HG03025 (cell line): ENCODE measurements around the gene COA3.
A peak's percentile ranks its signal among the peaks of the same experiment; 100 is the strongest.
"Not testable (repeated sequence)": the region's sequence is repeated elsewhere in the genome, so short reads cannot be mapped to it uniquely, and the experiment has no call there.

Experiments
- ATAC-seq: cut with Tn5 transposase; IDR thresholded peaks from one replicate; pipeline ENCODE4 v1.9.1; 2021; ENCODE audit warnings: mild to moderate bottlenecking, moderate library complexity; ENCODE audit not compliant: unreplicated experiment, low FRiP score

COA3 gene

DNA sequence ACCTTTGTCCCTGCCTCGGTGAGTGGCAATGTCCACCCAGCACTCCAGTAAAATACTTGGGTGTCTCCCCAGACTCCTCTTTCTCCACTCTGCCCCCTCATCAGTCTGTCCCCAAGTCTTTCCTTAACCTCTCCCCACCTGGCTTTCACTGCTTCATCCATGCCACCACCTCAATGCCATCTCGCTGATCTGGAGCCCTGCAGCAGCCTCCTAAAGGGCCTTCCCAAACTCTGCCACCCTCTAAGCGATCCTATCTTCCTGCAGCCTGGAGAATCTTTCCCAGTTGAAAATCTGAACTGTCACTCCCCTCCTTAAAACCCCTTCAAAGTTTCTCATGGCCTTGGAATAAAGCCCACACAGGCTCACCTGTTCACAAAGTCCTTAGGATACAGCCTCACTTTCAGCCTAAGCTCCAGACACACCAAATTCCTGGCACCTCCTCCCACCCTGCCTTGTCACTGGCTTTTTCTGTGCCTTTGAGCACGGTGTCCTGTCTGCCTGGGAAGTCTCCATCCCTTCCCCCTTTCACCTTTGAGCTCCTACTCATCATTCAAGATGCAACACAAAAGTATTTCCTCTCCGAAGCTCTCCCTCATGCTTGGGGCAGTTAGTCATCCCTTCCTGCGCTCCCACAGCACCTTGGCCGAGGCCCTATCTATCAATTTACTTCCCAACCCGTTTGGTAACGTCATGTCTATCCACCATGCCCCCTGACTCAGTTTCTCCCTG, 15.3 kb downstream of the COA3 start:
- ATAC-seq = no peak

DNA sequence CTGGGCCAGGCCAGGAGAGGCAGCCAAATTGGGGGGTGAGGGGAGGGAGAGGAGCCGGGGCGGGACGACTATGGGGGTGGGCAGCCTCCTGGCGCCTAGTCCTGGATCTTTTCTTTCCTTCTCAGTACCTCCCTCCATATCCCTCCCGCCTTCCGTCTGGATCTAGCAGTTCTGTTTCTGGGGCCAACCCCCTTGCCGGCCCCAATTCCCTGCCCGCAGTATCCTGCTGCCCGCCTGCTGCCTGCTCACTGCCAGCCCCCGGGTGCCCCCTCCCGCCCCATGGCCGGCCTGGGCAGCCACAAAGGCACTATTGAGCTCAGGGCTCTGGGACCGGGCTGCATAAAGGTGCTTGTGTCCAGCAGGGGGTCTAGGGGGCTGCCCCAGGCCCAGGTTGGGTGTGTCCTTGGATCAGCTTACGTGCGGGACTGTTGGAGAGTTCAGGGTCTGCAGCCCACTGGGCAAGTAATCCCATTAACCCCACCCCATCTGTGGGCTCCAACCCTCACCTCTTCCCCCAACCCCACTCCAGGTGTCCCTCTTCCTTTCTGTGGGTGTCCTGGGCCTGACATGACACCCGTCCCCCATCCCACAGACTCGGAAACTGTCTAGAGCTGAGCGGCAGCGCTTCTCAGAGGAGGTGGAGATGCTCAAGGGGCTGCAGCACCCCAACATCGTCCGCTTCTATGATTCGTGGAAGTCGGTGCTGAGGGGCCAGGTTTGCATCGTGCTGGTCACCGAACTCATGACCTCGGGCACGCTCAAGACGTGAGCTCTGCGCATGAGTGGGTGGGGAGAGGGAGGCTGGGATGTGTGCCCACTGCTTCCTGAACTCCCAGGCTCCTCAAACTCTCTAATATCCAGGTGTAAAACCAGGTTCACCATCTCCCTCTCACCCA, 16.1 kb downstream of the COA3 start:
- ATAC-seq = no peak

DNA sequence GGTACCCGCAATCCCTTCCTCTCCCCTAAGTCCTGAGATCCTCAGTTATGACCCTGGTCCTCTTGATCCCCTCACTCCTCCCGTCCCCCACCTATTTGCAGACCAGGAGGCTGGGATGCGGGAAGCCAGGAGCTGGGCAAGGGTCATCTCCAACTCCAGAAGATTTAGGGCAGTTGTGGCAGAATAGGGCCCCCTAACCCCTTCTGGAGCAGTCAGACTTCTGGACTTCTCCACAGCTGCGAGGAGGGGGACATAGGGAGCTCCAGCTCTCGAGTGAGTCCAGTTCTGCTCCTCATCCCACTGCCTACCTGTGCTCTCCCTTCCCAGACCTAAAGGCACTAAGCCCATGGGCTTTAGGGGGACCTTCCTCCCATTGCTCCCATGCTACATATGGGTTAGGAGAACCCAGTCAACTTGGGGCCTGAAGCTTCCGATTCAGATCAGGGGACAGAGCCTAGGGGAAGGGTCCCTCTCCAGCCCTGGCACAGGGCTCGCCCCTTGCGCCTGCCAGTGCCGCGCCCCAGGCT, 16.8 kb downstream of the COA3 start:
- no peak for ATAC-seq

DNA sequence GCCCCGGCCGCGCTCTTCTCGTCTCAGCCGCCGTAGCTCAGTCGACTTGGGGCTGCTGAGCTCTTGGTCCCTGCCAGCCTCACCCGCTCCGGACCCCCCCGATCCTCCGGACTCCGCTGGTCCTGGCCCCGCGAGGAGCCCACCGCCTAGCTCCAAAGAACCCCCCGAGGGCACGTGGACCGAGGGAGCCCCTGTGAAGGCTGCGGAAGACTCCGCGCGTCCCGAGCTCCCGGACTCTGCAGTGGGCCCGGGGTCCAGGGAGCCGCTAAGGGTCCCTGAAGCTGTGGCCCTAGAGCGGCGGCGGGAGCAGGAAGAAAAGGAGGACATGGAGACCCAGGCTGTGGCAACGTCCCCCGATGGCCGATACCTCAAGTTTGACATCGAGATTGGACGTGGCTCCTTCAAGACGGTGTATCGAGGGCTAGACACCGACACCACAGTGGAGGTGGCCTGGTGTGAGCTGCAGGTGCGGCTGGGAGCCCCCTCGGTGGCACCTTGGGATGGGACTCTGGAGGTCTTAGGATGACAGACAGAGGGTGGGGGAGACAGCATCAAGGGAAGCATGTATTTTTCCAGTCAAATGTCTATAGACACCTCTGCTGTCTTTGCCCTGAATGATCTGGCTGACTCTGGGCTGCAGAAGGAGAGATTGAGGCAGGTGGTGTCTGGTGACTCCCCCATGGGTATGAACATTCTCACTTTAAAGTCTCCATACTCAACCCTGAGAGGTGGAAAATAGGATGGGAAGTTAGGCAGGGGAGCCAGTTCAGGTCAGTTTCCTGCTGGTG, 17.5 kb downstream of the COA3 start:
- no peak for ATAC-seq

DNA sequence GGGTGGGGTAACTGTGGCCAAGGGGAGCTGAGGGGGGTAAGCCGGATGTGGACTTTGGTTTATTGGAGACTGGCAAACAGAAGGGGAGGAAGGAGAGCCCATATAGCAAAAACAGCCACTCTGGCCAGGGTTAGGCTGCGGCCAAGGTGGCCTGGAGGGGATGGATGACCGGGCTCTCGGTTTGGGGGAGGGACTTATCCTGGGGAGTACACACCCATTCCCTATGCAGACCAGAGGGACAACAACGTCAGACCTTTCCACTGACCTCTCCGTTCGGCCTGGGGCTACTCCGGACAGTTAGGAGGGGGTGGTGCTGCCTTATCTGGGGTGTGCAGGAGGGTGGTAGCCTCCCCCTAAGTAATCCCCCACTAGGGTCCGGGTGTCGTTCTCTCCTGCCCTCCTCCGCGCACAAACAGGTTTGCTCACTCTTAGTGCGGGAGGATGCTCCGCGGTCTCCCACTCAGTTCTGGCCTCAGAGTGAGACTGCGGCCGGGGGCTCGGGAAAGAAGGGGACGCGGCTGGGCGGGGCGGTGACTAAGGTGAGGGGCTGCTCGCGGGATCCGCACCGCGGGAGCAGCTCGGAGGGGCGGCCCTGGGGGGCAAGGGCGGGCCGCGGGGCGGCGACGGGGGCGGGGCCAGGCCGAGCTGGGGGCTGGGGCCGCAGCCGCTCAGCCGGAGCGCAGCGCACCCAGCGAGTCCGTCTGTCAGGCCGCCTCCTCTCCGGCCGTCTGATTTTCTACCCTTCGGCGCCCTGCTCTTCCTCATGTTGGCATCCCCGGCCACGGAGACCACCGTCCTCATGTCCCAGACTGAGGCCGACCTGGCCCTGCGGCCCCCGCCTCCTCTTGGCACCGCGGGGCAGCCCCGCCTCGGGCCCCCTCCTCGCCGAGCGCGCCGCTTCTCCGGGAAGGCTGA, 18.3 kb downstream of the COA3 start, which contains the start of gene WNK4:
Gene WNK4 (plus strand): TSS at position 675 of the 915 bp plus-strand sequence. CDS start 89 bp downstream, at position 764.
- no peak for ATAC-seq

DNA sequence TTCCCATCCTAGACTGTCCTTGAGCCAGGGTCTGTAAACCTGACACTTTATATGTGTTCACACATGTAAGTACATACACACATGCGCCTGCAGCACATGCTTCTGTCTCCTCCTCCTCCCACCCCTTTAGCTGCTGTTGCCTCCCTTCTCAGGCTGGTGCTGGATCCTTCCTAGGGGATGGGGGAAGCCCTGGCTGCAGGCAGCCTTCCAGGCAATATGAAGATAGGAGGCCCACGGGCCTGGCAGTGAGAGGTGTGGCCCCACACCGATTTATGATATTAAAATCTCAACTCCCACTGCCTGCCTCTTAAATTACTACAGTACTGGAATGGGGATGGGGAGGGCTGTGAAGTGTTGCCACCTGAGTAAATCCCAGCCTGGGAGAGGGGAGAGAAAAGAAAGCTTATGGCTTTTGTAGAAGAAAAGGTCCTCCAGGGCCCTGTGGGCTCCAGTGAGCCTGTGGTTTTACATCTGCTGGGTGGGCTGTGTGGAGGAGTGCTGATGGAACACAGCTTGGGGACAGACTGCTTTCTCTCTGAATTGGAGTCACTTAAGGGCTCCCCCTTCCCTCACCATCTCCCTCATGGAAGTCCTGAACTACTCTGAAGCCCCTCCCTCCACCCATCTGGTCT, 19.1 kb downstream of the COA3 start:
- ATAC-seq = no peak

DNA sequence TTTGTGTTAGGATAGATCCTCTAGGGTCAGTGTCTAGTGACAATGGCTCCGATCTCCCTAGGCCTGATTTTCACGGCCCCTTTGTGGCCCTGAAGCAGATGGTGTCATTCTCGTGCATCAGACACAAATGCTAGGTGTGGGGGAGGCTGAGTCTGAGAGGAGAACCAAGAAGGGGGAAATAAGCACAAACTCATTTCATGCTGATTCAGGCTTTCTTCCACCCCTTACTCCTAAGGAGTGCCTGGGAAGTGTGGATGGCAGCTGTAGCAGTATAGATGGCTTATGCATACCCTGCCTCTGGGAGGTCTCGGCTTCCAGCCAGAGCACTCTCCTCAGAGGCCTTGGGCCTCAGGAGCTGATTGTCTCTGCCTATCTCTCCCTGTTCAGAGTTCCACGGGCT, 19.9 kb downstream of the COA3 start:
- no peak for ATAC-seq

DNA sequence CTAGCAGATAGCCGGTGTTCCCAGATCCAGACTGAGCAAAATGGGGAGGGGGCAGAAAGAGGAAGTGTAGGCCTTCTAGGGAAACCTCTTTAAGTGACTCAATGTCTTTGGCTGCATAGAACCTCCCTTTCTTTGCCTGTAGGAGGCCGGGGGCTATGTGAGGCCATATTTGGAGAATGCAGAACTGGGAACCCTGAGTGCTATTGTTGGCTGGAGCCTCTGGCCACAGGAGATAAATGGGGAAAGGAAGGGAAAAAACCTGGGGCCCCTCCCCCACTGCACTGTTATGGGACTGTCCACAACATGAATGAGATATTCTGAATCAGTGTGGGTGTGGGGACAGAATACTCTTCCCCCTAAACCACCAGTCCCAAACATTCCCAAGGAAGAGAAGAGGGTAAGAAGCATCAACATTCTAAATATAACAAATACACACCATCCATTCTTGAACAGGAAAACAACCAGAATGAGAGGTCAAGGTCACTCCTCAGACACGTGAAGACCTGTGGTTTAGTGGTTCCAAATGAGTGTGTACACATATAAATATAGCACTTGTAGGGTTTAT, 22.9 kb downstream of the COA3 start:
- no peak for ATAC-seq

DNA sequence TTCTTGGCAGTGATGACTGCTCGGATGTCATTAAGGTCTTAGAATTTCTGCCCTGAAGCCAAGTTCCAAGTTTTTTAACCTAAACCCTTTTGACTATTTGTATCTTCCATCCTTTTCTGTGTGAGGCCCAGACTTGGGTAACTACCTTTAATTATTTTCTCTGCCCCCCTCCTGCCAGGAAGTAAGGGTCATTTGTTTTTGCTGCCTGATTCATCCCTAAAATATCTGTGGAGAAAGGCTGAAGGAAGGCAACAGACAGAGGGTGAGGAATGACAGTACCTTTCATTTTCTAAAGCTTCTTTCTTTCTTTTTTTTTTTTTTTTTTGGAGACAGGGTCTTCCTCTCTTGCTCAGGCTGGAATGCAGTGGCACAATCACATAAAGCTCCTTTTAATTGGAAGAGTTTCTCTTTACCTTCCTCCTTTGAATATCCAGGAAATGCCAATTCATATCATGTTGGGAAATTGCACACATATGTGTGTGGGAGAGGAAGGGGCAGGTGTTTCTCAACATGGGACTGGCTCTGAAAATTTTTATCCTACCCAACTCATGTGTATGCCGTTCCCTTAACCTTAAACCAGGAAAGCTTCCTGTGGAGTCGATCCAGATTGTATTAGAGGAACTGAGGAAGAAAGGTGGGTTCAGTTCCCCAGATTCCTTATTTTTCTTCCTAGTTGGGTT, 24.3 kb downstream of the COA3 start:
- ATAC-seq = no peak

DNA sequence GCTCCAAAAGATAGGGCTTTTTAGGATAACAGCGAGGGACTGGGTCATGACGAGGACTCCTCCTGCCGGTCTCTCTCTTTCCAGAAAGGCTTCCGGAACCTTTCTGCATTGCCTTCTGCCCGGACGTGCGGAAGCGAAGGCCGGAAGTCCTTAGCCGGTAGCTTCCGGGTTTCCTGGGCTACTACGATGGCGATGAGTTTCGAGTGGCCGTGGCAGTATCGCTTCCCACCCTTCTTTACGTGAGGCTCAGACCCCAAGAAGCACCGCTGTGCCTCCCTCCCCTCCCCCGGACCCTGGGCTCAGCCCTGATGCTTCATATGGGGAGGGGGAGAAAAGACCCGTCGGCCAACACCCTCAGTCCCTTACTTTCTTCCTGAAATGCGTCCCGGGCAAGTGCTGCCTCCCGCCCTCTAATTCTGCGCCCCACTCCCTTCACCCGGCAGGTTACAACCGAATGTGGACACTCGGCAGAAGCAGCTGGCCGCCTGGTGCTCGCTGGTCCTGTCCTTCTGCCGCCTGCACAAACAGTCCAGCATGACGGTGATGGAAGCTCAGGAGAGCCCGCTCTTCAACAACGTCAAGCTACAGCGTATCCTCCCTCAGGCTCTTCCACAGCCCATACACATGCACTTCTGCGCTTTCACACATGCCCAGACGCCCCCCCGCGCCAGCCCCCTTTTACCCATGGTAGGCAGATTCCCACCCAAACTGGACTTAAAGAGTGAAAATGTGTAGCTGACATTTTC, 25.0 kb downstream of the COA3 start, which contains the start of gene VPS25:
Gene VPS25 (plus strand): TSS at position 160 of the 746 bp plus-strand sequence. CDS start 27 bp downstream, at position 187.
- ATAC-seq = peak; percentile 53

DNA sequence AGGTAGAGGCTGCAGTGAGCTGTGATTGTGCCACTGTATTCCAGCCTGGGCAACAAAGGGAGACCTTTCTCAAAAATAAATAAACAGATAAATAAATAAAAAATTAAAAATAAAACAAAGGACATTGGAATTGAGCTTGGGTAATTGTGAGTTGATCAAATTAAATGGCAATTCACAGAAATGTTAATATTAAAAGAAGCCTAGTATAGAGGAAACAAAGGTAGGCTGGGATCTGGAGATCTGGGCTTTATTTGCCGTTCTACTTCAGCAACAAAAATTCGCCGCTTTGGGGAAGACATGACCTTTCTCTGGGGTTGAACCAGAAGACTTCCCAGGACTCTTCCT, 25.6 kb downstream of the COA3 start:
- no peak for ATAC-seq

DNA sequence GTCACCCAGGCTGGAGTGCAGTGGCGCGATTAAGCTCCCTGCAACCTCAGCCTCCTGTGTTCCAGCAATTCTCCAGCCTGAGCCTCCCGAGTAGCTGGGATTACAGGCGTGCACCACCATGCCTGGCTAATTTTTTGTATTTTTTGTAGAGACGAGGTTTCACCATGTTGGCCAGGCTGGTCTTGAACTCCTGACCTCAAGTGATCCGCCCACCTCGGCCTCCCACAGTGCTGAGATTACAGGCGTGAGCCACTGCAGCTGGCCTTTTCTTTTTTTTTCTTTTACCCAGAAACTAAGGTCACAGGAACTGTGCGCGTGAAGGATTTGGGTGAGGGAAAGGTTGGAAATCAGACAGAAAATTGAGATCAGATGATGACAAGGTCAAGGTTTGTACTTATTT, 28.5 kb downstream of the COA3 start:
- ATAC-seq = not testable (repeated sequence)

DNA sequence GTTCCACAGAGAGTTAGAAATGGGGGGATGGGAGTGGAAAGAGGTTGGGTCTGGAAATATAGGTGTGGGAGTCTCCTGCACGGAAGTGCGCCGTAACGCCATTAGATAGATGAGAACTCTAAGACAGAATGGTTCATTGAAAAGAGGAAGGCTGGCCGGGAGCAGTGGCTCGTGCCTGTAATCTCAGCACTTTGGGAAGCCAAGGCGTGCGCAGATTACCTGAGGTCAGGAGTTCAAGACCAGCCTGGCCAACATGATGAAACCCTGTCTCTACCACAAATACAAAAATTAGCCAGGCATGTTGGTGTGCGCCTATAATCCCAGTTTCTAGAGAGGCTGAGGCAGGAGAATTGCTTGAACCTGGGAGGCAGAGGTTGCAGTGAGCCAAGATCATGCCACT, 30.5 kb downstream of the COA3 start:
- ATAC-seq = not testable (repeated sequence)

DNA sequence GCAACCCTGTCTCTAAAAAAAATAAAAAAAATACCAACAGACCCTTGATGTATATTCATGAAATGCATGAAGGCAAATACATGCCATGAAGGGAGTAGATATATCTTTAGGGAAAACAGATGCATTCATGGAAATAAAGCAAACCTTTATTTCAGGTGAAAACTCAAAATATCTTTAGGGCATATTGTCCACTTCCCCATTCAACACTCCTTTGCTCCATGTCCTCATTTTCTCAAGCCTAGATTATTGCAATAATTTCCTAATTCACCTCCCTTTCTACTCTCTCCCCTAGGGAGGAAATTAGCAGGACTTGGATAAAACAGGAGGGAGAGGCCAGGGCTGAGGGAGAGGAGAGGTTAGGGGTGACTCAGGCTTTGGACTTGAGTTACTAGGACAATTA, 31.0 kb downstream of the COA3 start:
- ATAC-seq = no peak

DNA sequence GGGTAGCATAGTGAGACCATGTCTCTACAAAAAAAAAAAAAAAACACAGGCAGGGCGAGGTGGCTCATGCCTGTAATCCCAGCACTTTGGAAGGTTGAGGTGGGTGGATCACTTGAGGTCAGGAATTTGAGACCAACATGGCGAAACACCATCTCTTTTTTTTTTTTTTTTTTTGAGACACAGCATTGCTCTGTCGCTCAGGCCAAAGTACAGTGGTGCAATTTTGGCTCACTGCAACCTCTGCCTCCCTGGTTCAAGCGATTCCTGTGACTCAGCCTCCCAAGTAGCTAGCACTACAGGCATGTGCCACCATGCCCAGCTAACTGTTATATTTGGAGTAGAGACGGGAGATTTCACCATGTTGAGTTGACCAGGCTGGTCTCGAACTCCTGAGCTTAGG, 32.4 kb downstream of the COA3 start:
- ATAC-seq = no peak

DNA sequence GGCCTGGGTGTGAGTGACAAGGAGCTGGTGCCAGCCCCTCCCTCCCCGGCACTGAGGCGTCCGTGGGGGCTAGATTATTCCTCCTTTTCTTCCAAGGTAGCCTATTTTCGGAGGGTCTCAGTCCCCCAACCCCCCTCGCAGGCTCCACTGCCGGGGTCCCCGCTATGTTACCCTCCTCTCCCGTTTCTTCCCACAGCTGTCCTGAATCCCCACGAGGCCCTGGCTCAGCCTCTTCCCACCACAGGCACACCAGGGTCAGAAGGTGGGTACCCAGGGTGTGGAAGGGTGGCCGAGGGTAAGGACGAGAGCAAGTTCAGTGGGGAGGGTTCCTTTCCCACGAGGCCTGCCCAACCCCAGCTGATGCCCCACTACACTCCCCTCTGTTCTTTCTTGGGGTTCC, 36.9 kb downstream of the COA3 start:
- no peak for ATAC-seq
